ENCODE results near the gene TEKTIP1.

TEKTIP1 gene

GRCh38 chr19:3585301-3586126 lies 46.5 kb downstream of the TEKTIP1 start, which contains the start of gene GIPC3:
Gene GIPC3, plus strand, starts transcription at chr19:3585478. Its CDS starts 120 bp downstream, at chr19:3585598.
- DNase-seq (ENCODE audit: low read depth), result no peak

GRCh38 chr19:3586127-3586626 lies 47.2 kb downstream of the TEKTIP1 start:
- no peak for DNase-seq (ENCODE audit: low read depth)

GRCh38 chr19:3586707-3587346 lies 47.9 kb downstream of the TEKTIP1 start:
- no peak for DNase-seq (ENCODE audit: low read depth)

- no peak for DNase-seq (ENCODE audit: low read depth)
These were observed 50.5 kb downstream of the TEKTIP1 start for GRCh38 chr19:3589439-3589838.

- DNase-seq (ENCODE audit: low read depth), result no peak
These were observed 51.0 kb downstream of the TEKTIP1 start for GRCh38 chr19:3589949-3590348.

GRCh38 chr19:3590991-3591659 lies 52.2 kb downstream of the TEKTIP1 start:
- no peak for DNase-seq (ENCODE audit: low read depth)

GRCh38 chr19:3591876-3592613 lies 53.1 kb downstream of the TEKTIP1 start:
- no peak for DNase-seq (ENCODE audit: low read depth)

GRCh38 chr19:3593156-3593555 lies 54.2 kb downstream of the TEKTIP1 start:
- no peak for DNase-seq (ENCODE audit: low read depth)

Data from T follicular helper cell (primary cell).